ENCODE results near the gene RICTOR. TPM values are rescaled to one million over a fixed set of nuclear protein-coding genes. Genes with fewer than 3 reads are reported as not detected.

Gene RICTOR
- total and polyA plus RNA-seq, 2 donors (not counting 3 experiments of a cell fraction or from before 2014, with no cell fraction given): 9.2 to 38.0 TPM

GRCh38 chr5:39064450-39064849 lies 9.7 kb downstream of the RICTOR start:
- Histone ChIP-seq H3K4me1 (ENCODE audit: control insufficient read depth, extremely low read depth, insufficient read depth, low read length) (no peaks in the 10 kb centered on the region), H3K9me1 (replicated peaks; ENCODE audit: control insufficient read depth, extremely low read depth, insufficient read depth, low read length) (no peaks in the 10 kb centered on the region), H2AFZ (ENCODE audit: low read depth, low read length) (no peak overlapping the region), H3K27ac (ENCODE audit: insufficient read depth, low read depth, low read length) (no peak overlapping the region), H3K4me2 (ENCODE audit: insufficient read depth, low read length) (no peak overlapping the region), H3K4me3 (replicated peaks in 1 of 3; ENCODE audit: insufficient read depth in 1 of 3, low read depth in 1 of 3, low read length in 3 of 3) (no peak overlapping the region), H4K20me1 (replicated peaks; ENCODE audit: control insufficient read depth, extremely low read depth, insufficient read depth, low read length) (peaks cover 6% of the 10 kb centered on the region), H3K36me3 (ENCODE audit: control insufficient read depth in 2 of 2, extremely low read depth in 1 of 2, insufficient read depth in 2 of 2, low read length in 2 of 2) (peaks cover 0 to 1% of the 10 kb centered on the region in 2 experiments), H3K9ac (replicated peaks; ENCODE audit: extremely low read depth, insufficient read depth, low read length) (no peak overlapping the region), H3K27me3 (ENCODE audit: control insufficient read depth in 2 of 2, insufficient read depth in 2 of 2, low read length in 2 of 2) (no peaks in the 10 kb centered on the region), H3K79me2 (ENCODE audit: control insufficient read depth, insufficient read depth, low read length) (peaks cover 82% of the 10 kb centered on the region), H3K9me3 (replicated peaks; ENCODE audit: control insufficient read depth, insufficient read depth, low read length) (no peaks in the 10 kb centered on the region)
- no TSS peak for BruUV-seq (replicated peaks)
- DNase-seq (ENCODE audit: low read depth, low spot score): no peak
- dilution Hi-C loops (cut with MboI; ENCODE audit: extremely low pct_ligation_motif_present, low sequenced_read_pairs): no loop called here
- TF ChIP-seq JUN (IDR thresholded peaks at IDR 0.05; ENCODE audit: borderline replicate concordance, insufficient read depth, insufficient read length, low read depth) (no peak), FOS (IDR thresholded peaks at IDR 0.05; ENCODE audit: borderline replicate concordance, insufficient read depth, low read length) (no peak), MAX (IDR thresholded peaks at IDR 0.05; ENCODE audit: insufficient read depth, insufficient read length) (no peak), MYC (IDR thresholded peaks at IDR 0.05; ENCODE audit: low read depth, low read length) (no peak), CTCF (IDR thresholded peaks at IDR 0.05; ENCODE audit: extremely low read depth in 1 of 2, insufficient read depth in 1 of 2, low read depth in 1 of 2, low read length in 2 of 2) (no peak), POLR2AphosphoS5 (IDR thresholded peaks at IDR 0.05; ENCODE audit: insufficient read depth, low read depth, low read length) (no peak), EZH2 (IDR thresholded peaks at IDR 0.05; ENCODE audit: borderline replicate concordance, low read depth, low read length, severe bottlenecking) (no peak), GATA2 (IDR thresholded peaks at IDR 0.05; ENCODE audit: insufficient read depth, insufficient read length, low read depth, low read length) (no peak), POLR2A (IDR thresholded peaks at IDR 0.05; ENCODE audit: low read depth, low read length) (no peak)
- FAIRE-seq: no peak
- POLR2A ChIA-PET: no interaction called here
- intact Hi-C loops (cut with micrococcal nuclease): no loop called here
- CTCF ChIA-PET: no interaction called here
